ENCODE results near the gene DOC2A. TPM values are rescaled to one million over a fixed set of nuclear protein-coding genes. Genes with fewer than 3 reads are reported as not detected.

The DOC2A gene
- total and polyA plus RNA-seq, 10 of the 15 experiments (the other 5 are each of a cell fraction or from before 2014, with no cell fraction given), result 0.06 to 0.17 (median 0.12) TPM; not detected in 6

GRCh38 chr16:29995911-29996765, 14.7 kb downstream of the DOC2A start, which contains the start of gene INO80E:
TSS of gene INO80E (plus strand) at chr16:29996241. CDS start at chr16:29996311, 70 bp downstream.
- CTCF ChIA-PET, result interaction anchor here (0.7 to 1.9 kb wide), 6 partner anchors 10 to 168 kb away, joined by 3 to 6 read pairs (median 4); partner anchors contain the start of genes TAOK2 and TMEM219
- H3K9ac ChIP-seq (ENCODE audit: control insufficient read depth, insufficient read depth, low read length), result peak within 1 kb of the TSS; percentile 88
- peak within 1 kb of the TSS; percentile 98 for H2AFZ ChIP-seq (ENCODE audit: control insufficient read depth, low read depth, low read length)
- H3K27ac ChIP-seq (ENCODE audit: control insufficient read depth, insufficient read depth), result peak within 1 kb of the TSS; percentile 91
- peaks cover 19% of the 10 kb centered on the region for H3K79me2 ChIP-seq (ENCODE audit: control insufficient read depth, insufficient read depth, low read length)
- no peaks in the 10 kb centered on the region for H4K20me1 ChIP-seq (ENCODE audit: control insufficient read depth, insufficient read depth)
- peaks cover 9% of the 10 kb centered on the region for H3K4me1 ChIP-seq (ENCODE audit: control insufficient read depth, insufficient read depth, low read length)
- DNase-seq (ENCODE audit: low read depth, low spot score) (peak; percentile 88), ATAC-seq (peak; percentile 96), FAIRE-seq (peak; percentile 96)
- BruUV-seq (replicated peaks), result TSS peak; percentile 66
- SMC1A ChIA-PET (ENCODE audit: uncharacterized antibody, unreplicated experiment), result interaction anchor here (0.6 to 1.3 kb wide), 3 partner anchors 23 to 180 kb away, joined by 3 read pairs; partner anchors contain the start of genes PAGR1, TAOK2 and TMEM219
- in situ Hi-C loops (cut with MboI) (no loop called here), intact Hi-C loops (cut with micrococcal nuclease; ENCODE audit: unreplicated experiment) (loop anchor here (2.0 kb wide), 1 partner anchor 179 kb away; the partner anchor contains the start of gene PAGR1)
- POLR2A ChIA-PET, result interaction anchor here (0.6 to 2.8 kb wide), 7 partner anchors 21 to 612 kb away, joined by 3 to 16 read pairs (median 5); partner anchors contain the start of genes KCTD13, TAOK2 and TMEM219
- no peaks in the 10 kb centered on the region for H3K27me3 ChIP-seq (replicated peaks in 1 of 2; ENCODE audit: control insufficient read depth in 2 of 2, insufficient read depth in 2 of 2, low read length in 1 of 2)
- peaks cover 8 to 12% of the 10 kb centered on the region in 2 experiments for H3K36me3 ChIP-seq (ENCODE audit: control insufficient read depth in 2 of 2, insufficient read depth in 2 of 2, low read length in 1 of 2)
- H3K9me3 ChIP-seq (replicated peaks; ENCODE audit: control insufficient read depth, insufficient read depth, low read length), result no peaks in the 10 kb centered on the region
- 1% methylated on average over 65 of the region's 65 CpGs for WGBS (ENCODE audit: insufficient coverage, insufficient replicate concordance, low lambda C conversion rate, missing lambda C conversion rate)
- H3K4me2 ChIP-seq (ENCODE audit: control insufficient read depth, insufficient read depth), result peak within 1 kb of the TSS; percentile 95
- peak within 1 kb of the TSS; percentile 81 for H3K4me3 ChIP-seq
- RAD21 ChIA-PET (ENCODE audit: unreplicated experiment), result interaction anchor here (1.4 kb wide), 1 partner anchor 23 kb away, joined by 5 read pairs; no protein-coding TSS in a partner anchor
- TF ChIP-seq EED (IDR thresholded peaks at IDR 0.05; ENCODE audit: low read depth) (no peak), BCL11A (IDR thresholded peaks at IDR 0.05; ENCODE audit: low read depth, low read length) (no peak), BHLHE40 (IDR thresholded peaks at IDR 0.05; ENCODE audit: borderline replicate concordance in 1 of 2, low read depth in 2 of 2, low read length in 1 of 2) (peak; percentile 90 to 97), RUNX3 (IDR thresholded peaks at IDR 0.05; ENCODE audit: low read length) (peak; percentile 65; the same call in 1 of the 2 replicates), CBX3 (IDR thresholded peaks at IDR 0.05; ENCODE audit: borderline replicate concordance, low read depth) (no peak), ELK1 (IDR thresholded peaks at IDR 0.05; ENCODE audit: low read depth, low read length) (peak; percentile 90), HDGF (IDR thresholded peaks at IDR 0.05) (peak; percentile 62; the same call in 1 of the 2 replicates), YY1 (IDR thresholded peaks at IDR 0.05; ENCODE audit: low read depth, low read length) (peak; percentile 97), CEBPB (IDR thresholded peaks at IDR 0.05; ENCODE audit: borderline replicate concordance in 1 of 2, low read depth in 2 of 2, low read length in 2 of 2) (no peak), MEF2B (IDR thresholded peaks at IDR 0.05; ENCODE audit: partially characterized antibody, poor library complexity, severe bottlenecking) (peak; percentile 94), SIN3A (IDR thresholded peaks at IDR 0.05; ENCODE audit: low read depth, low read length) (peak; percentile 63)
- TF ChIP-seq, protein P1, sequence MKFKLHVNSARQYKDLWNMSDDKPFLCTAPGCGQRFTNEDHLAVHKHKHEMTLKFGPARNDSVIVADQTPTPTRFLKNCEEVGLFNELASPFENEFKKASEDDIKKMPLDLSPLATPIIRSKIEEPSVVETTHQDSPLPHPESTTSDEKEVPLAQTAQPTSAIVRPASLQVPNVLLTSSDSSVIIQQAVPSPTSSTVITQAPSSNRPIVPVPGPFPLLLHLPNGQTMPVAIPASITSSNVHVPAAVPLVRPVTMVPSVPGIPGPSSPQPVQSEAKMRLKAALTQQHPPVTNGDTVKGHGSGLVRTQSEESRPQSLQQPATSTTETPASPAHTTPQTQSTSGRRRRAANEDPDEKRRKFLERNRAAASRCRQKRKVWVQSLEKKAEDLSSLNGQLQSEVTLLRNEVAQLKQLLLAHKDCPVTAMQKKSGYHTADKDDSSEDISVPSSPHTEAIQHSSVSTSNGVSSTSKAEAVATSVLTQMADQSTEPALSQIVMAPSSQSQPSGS (IDR thresholded peaks at IDR 0.05; ENCODE audit: low read length), result no peak
- TF ChIP-seq, protein P2, sequence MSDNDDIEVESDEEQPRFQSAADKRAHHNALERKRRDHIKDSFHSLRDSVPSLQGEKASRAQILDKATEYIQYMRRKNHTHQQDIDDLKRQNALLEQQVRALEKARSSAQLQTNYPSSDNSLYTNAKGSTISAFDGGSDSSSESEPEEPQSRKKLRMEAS (IDR thresholded peaks at IDR 0.05; ENCODE audit: low read depth, low read length), result peak; percentile 55; the same call in 1 of the 2 replicates
- TF ChIP-seq, protein P3, sequence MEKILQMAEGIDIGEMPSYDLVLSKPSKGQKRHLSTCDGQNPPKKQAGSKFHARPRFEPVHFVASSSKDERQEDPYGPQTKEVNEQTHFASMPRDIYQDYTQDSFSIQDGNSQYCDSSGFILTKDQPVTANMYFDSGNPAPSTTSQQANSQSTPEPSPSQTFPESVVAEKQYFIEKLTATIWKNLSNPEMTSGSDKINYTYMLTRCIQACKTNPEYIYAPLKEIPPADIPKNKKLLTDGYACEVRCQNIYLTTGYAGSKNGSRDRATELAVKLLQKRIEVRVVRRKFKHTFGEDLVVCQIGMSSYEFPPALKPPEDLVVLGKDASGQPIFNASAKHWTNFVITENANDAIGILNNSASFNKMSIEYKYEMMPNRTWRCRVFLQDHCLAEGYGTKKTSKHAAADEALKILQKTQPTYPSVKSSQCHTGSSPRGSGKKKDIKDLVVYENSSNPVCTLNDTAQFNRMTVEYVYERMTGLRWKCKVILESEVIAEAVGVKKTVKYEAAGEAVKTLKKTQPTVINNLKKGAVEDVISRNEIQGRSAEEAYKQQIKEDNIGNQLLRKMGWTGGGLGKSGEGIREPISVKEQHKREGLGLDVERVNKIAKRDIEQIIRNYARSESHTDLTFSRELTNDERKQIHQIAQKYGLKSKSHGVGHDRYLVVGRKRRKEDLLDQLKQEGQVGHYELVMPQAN (conservative IDR thresholded peaks at IDR 0.05), result peak; percentile 20; the same call in 1 of the 2 replicates

Measured in GM12878 (cell line).